TTC549 (cell line): ENCODE results near the gene SP140.
"Not testable (repeated sequence)": the region's sequence is repeated elsewhere in the genome, so short reads cannot be mapped to it uniquely, and the experiment has no call there.

Source experiments
- FAIRE-seq: peaks from 2 replicates; lab custom pipeline; 2012; peaks lifted over from hg19 to GRCh38; lab: Jason Lieb, UNC

SP140 gene

DNA sequence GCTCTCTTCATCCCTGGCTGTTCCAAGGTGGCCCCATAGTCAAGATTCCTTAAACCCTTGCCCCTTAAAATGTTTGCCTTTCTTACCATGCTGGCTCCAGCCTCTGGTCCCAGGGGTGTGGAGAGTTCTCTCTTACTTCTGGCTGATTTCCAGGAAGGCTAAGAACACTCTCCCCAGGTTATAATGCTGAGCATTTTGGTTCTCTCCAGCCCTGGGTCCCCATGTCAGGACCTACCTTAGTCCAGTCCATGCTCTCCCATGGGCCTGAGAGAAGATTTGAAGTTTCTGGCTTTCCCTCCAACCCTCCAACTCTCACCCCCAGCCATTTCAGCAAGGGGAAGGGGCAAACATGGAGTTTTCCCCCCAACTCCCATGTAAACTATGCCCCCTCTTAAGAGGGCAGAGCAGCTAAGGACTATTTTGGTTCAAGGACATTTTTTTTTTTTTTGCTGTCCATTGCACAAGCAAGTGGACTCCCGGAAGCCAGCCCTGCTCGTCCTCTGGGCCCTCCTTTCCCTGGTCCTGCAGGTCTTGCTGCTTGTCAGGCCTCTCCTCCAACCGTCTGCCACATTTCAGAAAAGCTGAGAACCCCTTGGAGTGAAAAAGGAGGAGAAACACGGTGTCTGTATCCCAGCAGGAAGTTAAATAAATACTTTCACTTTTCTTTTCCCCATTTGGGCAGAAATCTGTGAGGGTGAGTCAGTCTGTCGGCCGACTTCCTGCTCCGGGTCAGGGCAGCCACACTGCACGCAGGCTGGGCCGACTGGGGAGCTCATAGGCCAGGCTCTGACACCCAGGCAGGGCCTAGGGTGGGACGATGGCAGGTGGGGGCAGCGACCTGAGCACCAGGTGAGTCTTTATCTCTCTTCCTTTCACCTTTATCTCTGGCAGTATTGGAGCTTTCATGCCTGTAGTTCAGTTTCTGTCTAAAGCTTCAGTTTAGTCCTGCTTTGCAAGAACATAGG is 101.2 kb downstream of the SP140 start, which contains the start of gene SP140L:
Gene SP140L (plus strand): TSS at position 741 of the 965 bp plus-strand sequence. CDS start 77 bp downstream, at position 818.
- FAIRE-seq = no peak

DNA sequence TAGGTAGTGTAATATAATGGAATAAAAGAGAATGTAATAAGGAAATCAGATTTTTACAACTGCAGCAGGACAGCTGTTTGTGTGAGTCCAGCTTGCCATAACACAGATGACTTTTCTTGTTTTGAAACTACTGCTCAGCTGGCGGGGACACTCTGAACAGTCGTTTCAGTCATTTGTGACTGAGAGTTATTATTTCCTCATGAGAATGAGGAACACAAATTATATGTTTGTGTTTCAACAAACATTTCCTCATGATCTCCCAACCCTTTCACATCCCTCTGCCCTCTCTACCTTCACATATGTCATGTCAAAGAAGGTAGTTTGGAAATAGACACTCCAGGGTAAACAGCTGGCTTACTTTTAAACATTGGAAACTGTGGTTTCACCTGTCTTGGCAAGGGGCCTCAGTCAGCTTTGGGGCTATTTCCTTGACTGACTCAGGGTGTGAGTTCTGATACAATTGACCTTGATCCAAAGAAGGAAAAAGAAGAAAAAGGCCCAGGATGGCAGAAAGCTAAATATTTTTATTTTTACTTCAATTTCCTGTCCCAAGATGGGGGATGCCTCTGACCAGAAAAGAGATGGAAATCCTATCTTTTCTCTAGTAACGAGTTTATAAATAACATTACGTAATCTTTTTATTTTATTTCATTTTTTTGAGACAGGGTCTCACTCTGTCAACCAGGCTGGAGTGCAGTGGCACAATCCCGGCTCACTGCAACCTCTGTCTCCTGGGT is 102.0 kb downstream of the SP140 start:
- no peak for FAIRE-seq

- no peak for FAIRE-seq
These were observed 102.6 kb downstream of the SP140 start for GRCh38 chr2:230328155-230328458.

DNA sequence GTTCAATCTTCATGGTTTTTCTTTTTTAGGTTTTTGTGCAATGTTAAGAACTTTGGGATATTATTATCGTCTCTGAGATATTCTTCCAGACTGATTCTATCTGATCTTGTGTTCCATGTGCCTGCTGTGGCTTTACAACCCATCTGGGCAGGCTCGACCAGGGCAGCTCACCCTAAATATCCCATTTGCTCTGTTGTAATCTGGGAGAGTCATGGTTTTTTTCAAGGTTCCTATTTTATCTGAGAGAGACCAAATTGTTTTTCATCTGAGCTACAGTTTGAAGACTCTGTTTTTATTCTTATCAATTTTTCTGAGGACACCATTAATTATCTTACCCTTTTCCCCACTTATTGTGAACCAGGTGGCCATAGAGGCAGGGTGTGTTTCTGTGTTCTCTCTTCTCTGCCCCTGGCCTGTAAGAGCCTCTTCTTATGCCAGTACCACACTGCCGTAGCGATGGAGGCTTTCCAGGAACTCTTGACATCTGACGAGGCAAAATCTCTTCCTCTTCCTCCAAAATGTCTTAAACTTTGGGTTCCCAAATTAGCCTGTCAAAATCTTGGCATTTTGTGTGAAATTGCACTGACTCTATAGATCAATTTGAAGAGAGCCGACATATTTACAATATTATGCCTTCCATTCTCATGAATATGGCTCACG is 104.5 kb downstream of the SP140 start:
- FAIRE-seq = no peak

DNA sequence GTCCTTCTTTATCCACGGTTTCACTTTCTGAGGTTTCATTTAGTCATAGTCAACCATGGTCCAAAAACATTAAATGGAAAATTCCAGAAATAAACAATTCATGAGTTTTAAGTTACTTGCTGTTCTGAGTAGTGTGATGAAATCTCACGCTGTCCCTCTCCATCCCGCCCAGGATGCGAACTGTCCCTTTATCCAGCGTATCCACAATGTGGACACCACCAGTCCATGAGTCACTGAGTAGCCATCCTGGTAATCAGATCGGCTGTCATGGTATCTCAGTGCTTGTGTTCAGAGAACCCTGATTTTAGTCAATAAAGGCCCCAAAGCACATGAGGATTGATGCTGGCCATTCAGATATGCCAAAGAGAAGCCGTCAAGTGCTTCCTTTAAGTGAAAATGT is 105.2 kb downstream of the SP140 start:
- FAIRE-seq = no peak

GRCh38 chr2:230335461-230335863 is 109.9 kb downstream of the SP140 start:
- no peak for FAIRE-seq

DNA sequence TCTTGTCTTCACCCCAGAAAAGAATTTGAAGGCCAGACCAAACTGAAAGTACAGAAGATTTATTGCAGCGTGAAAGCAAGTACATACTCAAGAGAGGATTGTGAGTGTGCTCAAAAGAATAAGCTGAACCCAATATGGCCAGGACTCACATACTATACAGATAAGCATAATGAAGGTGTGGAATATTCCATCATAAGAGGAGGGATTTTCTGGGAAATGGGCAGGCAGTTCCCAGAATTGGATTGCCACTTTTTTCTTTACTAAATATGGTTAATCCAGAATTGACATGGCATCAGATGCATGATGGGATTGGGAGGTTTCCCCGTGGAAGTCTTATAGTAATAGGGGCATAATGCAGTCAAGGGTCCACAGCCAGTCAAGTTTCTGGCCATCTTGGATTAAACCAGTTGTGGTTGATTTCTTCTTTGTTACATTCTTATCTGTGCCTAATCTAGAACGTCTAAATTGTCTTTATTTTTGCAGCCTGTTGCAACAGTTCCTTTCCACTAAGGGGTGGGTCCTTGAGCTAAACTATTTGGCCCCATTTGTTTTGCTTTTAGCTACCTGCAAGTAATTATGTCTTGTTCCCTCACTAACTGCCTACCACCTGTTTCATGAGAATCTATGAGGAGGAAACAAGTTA is 110.4 kb downstream of the SP140 start:
- FAIRE-seq = no peak

DNA sequence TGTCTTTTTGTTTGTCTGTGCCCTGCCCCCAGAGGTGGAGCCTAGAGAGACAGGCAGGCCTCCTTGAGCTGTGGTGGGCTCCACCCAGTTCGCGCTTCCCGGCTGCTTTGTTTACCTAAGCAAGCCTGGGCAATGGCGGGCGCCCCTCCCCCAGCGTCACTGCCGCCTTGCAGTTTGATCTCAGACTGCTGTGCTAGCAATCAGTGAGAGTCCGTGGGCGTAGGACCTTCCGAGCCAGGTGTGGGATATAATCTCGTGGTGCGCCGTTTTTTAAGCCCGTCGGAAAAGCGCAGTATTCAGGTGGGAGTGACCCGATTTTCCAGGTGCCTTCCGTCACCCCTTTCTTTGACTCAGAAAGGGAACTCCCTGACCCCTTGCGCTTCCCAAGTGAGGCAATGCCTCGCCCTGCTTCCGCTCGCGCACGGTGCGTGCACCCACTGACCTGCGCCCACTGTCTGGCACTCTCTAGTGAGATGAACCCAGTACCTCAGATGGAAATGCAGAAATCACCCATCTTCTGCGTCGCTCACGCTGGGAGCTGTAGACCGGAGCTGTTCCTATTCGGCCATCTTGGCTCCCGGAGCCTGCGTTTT is 116.5 kb downstream of the SP140 start:
- not testable (repeated sequence) for FAIRE-seq

DNA sequence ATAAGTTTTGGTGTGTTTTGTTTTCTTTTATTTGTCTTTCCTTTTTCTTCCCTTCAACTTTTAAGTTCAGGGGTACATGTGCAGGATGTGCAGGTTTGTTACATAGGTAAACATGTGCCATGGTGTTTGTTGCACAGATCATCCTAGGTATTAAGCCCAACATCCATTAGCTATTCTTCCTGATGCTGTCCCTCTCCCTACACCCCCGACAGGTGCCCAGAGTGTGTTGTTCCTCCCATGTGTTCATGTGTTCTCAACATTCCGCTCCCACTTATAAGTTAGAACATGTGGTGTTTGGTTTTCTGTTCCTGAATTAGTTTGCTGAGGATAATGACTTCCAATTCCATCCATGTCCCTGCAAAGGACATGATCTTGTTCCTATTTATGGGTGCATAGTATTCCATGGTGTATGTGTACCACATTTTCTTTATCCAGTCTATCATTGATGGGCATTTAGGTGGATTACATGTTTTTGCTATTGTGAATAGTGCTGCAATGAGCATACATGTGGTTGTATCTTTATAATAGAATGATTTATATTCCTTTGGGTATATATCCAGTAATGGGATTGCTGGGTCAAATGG is 117.6 kb downstream of the SP140 start:
- FAIRE-seq = not testable (repeated sequence)

- FAIRE-seq = no peak
These were observed 118.2 kb downstream of the SP140 start for GRCh38 chr2:230343747-230344146.

GRCh38 chr2:230346465-230346864 is 120.9 kb downstream of the SP140 start:
- FAIRE-seq = no peak

DNA sequence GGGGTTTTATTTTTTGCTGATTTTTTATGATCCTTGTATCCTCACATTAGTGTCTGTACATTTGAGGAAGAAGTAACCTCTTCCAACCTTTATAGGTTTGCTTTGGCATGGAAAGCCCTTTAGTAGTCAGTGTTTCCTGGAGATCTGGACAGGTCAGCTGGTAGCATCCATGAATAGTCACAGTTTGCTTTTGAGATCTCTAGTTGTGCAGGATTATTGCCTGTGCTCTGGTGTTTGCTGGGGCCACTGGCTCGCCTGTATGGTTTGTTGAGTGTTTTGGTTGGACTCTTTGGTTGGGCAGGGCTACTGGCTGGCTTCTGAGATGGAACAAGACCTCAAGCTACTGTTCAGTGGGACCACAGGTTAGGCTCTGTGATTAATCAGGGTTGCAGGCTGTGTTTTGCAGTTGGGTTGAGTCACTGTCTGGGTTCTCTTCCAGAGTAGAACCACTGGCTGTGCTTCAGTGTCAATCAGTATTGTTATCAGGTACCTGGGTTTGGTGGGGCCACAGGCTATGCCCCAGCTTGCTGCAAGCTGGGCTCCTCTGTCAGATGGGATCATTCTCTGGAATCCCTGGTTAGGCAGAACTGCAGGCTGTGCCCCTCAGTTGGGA is 121.5 kb downstream of the SP140 start:
- no peak for FAIRE-seq

- no peak for FAIRE-seq
These were observed 122.2 kb downstream of the SP140 start for GRCh38 chr2:230347659-230348305.

GRCh38 chr2:230348787-230349186 is 123.3 kb downstream of the SP140 start:
- FAIRE-seq = no peak

DNA sequence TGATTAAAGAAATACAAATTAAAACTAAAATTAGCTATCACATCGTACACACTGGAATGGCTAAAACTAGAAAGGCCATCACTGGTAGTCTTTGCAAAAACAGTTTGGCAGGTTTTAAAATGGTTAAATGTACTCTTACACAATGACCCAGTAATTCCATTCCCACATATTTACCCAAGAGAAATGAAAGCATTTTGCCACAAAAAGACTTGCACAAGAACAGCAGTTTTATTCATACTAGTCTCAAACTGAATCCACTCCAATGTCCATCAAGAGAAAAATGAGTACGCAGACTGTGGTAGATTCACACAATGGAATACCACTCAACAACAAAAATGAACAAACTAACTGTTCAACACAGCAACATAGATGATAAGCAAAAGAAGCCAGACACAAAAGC is 130.5 kb downstream of the SP140 start:
- FAIRE-seq = no peak

GRCh38 chr2:230358305-230358704 is 132.8 kb downstream of the SP140 start:
- no peak for FAIRE-seq

- FAIRE-seq = no peak
These were observed 134.5 kb downstream of the SP140 start for GRCh38 chr2:230360028-230360427.

GRCh38 chr2:230362030-230362691 is 136.6 kb downstream of the SP140 start:
- no peak for FAIRE-seq
